Fibroblast of lung (primary cell): ENCODE measurements around the gene KCTD15. TPM values are rescaled to one million over a fixed set of nuclear protein-coding genes. Genes with fewer than 3 reads are reported as not detected.

Experiments used
- DNase-seq, 2 donors: peaks; one replicate each; pipeline versions ENCODE4 v3.0.0 to v3.0.0-alpha.2; 2010; ENCODE audit warnings: low read depth in 2 of 2
- H2AFZ ChIP-seq: 2 replicates; pipeline ENCODE4 v1.5.1; 2012; ENCODE audit warnings: low read length, control low read depth, inconsistent platforms
- H3K27ac ChIP-seq: 2 replicates; pipeline ENCODE4 v1.5.1; 2011; ENCODE audit warnings: low read length, control low read depth; ENCODE audit not compliant: insufficient read depth
- H3K27me3 ChIP-seq: 2 replicates; pipeline ENCODE4 v1.5.1; 2011; ENCODE audit warnings: mild to moderate bottlenecking, low read length; ENCODE audit not compliant: control insufficient read depth, insufficient read depth
- H3K36me3 ChIP-seq: 2 replicates; pipeline ENCODE4 v1.5.1; 2011; ENCODE audit warnings: low read length; ENCODE audit not compliant: control insufficient read depth, insufficient read depth
- H3K4me1 ChIP-seq: 2 replicates; pipeline ENCODE4 v1.5.1; 2011; ENCODE audit warnings: low read length; ENCODE audit not compliant: control insufficient read depth, insufficient read depth; ENCODE audit errors: extremely low read depth
- H3K4me2 ChIP-seq: 2 replicates; pipeline ENCODE4 v1.5.1; 2011; ENCODE audit warnings: low read length, control low read depth; ENCODE audit not compliant: insufficient read depth; ENCODE audit errors: extremely low read depth
- H3K4me3 ChIP-seq, 4 experiments: fragments of 200-600 bp in 1 of 4; sonication (generic) in 1 of 4; replicated peaks in 1 of 4; 2 replicates each; pipeline ENCODE4 v1.5.1; 2011 to 2016; ENCODE audit warnings: low read length in 4 of 4, low read depth in 3 of 4, mild to moderate bottlenecking in 3 of 4, control low read depth in 2 of 4, inconsistent platforms in 1 of 4, mixed read lengths in 1 of 4; ENCODE audit not compliant: insufficient read depth in 1 of 4; ENCODE audit errors: control extremely low read depth in 1 of 4
- H3K79me2 ChIP-seq: 2 replicates; pipeline ENCODE4 v1.5.1; 2012; ENCODE audit warnings: mild to moderate bottlenecking, low read length, inconsistent platforms; ENCODE audit not compliant: control insufficient read depth, insufficient read depth
- H3K9ac ChIP-seq: 2 replicates; pipeline ENCODE4 v1.5.1; 2011; ENCODE audit warnings: mild to moderate bottlenecking, low read length, control low read depth; ENCODE audit not compliant: insufficient read depth
- H3K9me3 ChIP-seq: 2 replicates; pipeline ENCODE4 v1.5.1; 2012; ENCODE audit warnings: low read depth, low read length; ENCODE audit not compliant: control insufficient read depth, insufficient read depth
- H4K20me1 ChIP-seq: 2 replicates; pipeline ENCODE4 v1.5.1; 2011; ENCODE audit warnings: low read length; ENCODE audit not compliant: control insufficient read depth, insufficient read depth; ENCODE audit errors: extremely low read depth
- EZH2 ChIP-seq: IDR thresholded peaks from 2 replicates; pipeline ENCODE4 v1.5.1; 2012; ENCODE audit warnings: low read length, control low read depth, mild to moderate bottlenecking; ENCODE audit errors: missing control alignments
- polyA plus RNA-seq, 2 donors: library from polyadenylated mRNA; depleted of rRNA in 1 of 2; stranded (reverse) in 1 of 2; unstranded in 1 of 2; fragments of >200 nt; gene quantifications; 2 replicates each; pipeline ENCODE4 v1.2.1, GENCODE V29; 2011 to 2012; ENCODE audit warnings: missing spikeins in 1 of 2
- total RNA-seq: library from RNA; depleted of rRNA; stranded (reverse); fragments of >200 nt; gene quantifications from 2 replicates; pipeline ENCODE4 v1.2.1, GENCODE V29; 2014
- TF ChIP-seq, protein P1 (sequence below), 2 donors: IDR thresholded peaks in 1 of 2; conservative IDR thresholded peaks in 1 of 2; 1 replicate in 1 of 2; 2 replicates in 1 of 2; pipeline ENCODE4 v1.5.1; 2011 to 2012; ENCODE audit warnings: low read length in 2 of 2, control low read depth in 1 of 2, inconsistent platforms in 1 of 2, low read depth in 1 of 2, mild to moderate bottlenecking in 1 of 2

Gene KCTD15
- total and polyA plus RNA-seq, 2 donors (not counting 1 experiment from before 2014, with no cell fraction given) = 3.3 to 9.7 TPM

DNA sequence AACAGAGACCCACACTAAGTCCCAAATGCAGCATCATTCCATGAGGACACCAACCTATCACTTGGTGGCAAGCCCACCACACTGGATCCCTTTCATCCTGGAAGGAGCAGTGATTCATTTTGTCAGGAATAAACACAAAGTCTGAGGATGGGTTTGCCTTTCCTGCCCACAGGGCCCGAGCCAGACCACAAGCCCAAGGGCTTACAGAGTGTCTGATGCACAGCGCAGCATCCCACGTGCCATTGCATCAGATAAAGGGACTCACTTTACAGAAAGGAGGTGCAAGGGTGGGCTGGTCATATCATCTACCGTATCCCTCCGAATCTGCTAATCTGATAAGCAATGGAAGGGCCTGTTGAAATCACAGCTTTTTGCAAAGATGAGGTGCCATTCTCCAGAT is 12.2 kb upstream of the KCTD15 start:
- Histone ChIP-seq H2AFZ (no peak overlapping the region), H3K79me2 (no peaks in the 10 kb centered on the region), H3K4me3 (no peak overlapping the region), H3K9ac (no peak overlapping the region), H3K4me2 (no peak overlapping the region), H3K27me3 (peaks cover 5% of the 10 kb centered on the region), H3K9me3 (no peaks in the 10 kb centered on the region), H3K4me1 (no peaks in the 10 kb centered on the region), H3K36me3 (no peaks in the 10 kb centered on the region), H4K20me1 (no peaks in the 10 kb centered on the region), H3K27ac (no peak overlapping the region)
- TF ChIP-seq EZH2 = no peak
- TF ChIP-seq, protein P1, sequence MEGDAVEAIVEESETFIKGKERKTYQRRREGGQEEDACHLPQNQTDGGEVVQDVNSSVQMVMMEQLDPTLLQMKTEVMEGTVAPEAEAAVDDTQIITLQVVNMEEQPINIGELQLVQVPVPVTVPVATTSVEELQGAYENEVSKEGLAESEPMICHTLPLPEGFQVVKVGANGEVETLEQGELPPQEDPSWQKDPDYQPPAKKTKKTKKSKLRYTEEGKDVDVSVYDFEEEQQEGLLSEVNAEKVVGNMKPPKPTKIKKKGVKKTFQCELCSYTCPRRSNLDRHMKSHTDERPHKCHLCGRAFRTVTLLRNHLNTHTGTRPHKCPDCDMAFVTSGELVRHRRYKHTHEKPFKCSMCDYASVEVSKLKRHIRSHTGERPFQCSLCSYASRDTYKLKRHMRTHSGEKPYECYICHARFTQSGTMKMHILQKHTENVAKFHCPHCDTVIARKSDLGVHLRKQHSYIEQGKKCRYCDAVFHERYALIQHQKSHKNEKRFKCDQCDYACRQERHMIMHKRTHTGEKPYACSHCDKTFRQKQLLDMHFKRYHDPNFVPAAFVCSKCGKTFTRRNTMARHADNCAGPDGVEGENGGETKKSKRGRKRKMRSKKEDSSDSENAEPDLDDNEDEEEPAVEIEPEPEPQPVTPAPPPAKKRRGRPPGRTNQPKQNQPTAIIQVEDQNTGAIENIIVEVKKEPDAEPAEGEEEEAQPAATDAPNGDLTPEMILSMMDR (conservative IDR thresholded peaks at IDR 0.05 in 1 of 2, IDR thresholded peaks at IDR 0.05 in 1 of 2; ENCODE audit: low read depth in 1 of 2, low read length in 2 of 2) = no peak
- DNase-seq = peak in 1 of 2 donors; percentile 75

DNA sequence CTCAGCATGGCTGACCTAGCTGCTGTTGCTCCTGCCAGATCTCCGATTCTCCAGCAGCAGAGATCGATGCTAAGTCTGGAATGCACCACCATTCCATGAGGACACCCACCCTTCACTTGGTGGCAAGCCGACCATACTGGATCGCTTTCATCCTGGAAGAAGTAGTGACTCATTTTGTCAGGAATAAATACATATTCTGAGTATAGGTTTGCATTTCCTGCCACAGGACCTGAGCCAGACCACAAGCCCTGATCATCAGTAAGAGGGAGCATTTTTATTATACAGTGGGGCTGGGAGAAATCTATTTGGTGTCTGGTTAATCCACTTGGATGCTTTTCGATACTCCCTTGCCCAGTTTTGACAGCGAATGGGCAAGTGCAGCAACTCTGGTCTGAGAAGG is 10.9 kb upstream of the KCTD15 start:
- no peak for TF ChIP-seq EZH2
- TF ChIP-seq, protein P1 (conservative IDR thresholded peaks at IDR 0.05 in 1 of 2, IDR thresholded peaks at IDR 0.05 in 1 of 2; ENCODE audit: low read depth in 1 of 2, low read length in 2 of 2) = no peak
- no peak overlapping the region for H3K27ac ChIP-seq

DNA sequence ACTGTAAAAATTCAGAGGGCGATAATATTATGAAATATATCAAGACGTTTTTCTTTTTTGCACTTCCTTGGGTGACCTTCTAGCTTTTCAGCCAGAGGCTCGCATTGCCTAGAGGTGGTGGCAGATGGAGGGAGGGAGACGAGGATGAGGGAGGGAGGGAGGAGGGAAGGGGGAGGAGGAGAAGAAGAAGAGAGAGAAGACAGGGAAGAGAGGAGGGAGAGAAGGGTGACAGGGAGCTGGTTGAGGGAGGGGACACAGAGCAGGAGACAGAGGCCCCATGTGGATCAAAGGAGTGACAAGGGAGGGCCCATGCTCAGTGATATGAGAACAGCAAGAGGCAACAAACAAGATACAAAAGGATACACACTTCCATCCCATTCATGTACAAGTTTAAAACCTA is 8.0 kb upstream of the KCTD15 start:
- no peaks in the 10 kb centered on the region for H3K27me3 ChIP-seq
- DNase-seq = no peak
- TF ChIP-seq, protein P1 (conservative IDR thresholded peaks at IDR 0.05 in 1 of 2, IDR thresholded peaks at IDR 0.05 in 1 of 2; ENCODE audit: low read depth in 1 of 2, low read length in 2 of 2) = no peak
- no peak for TF ChIP-seq EZH2
- no peak overlapping the region for H3K4me2 ChIP-seq
- H3K27ac ChIP-seq = no peak overlapping the region
- H3K9me3 ChIP-seq = no peaks in the 10 kb centered on the region
- H3K9ac ChIP-seq = no peak overlapping the region
- no peaks in the 10 kb centered on the region for H4K20me1 ChIP-seq
- no peaks in the 10 kb centered on the region for H3K79me2 ChIP-seq
- no peak overlapping the region for H3K4me3 ChIP-seq
- no peaks in the 10 kb centered on the region for H3K4me1 ChIP-seq
- H3K36me3 ChIP-seq = no peaks in the 10 kb centered on the region
- no peak overlapping the region for H2AFZ ChIP-seq

More for the DNA sequence above, 10.9 kb upstream of the KCTD15 start:
- Histone ChIP-seq H3K79me2 (no peaks in the 10 kb centered on the region), H2AFZ (no peak overlapping the region), H3K4me2 (peak overlapping the region; percentile 40), H3K4me1 (no peaks in the 10 kb centered on the region), H3K9ac (no peak overlapping the region), H3K36me3 (no peaks in the 10 kb centered on the region), H3K4me3 (no peak overlapping the region), H3K27me3 (no peaks in the 10 kb centered on the region), H4K20me1 (no peaks in the 10 kb centered on the region), H3K9me3 (no peaks in the 10 kb centered on the region)
- peak; percentile 18 to 88 for DNase-seq
